GM06990 (cell line): ENCODE results near the gene TROAP.

ENCODE experiments used
- DNase-seq: peaks from one replicate; pipeline ENCODE4 v3.0.0-alpha.2; 2011; ENCODE audit not compliant: insufficient read length; ENCODE audit errors: extremely low read depth
- H3K27me3 ChIP-seq: replicated peaks from 2 replicates; pipeline ENCODE4 v1.6.0; 2011; ENCODE audit warnings: low read length; ENCODE audit not compliant: control insufficient read depth, insufficient read depth
- H3K36me3 ChIP-seq: 2 replicates; pipeline ENCODE4 v1.5.1; 2011; ENCODE audit warnings: low read length; ENCODE audit not compliant: control insufficient read depth, insufficient read depth
- H3K4me3 ChIP-seq: replicated peaks from 2 replicates; pipeline ENCODE4 v1.5.1; 2011; ENCODE audit warnings: low read depth, mild to moderate bottlenecking, control low read depth, low read length
- TF ChIP-seq, protein P1 (sequence below): IDR thresholded peaks from 2 replicates; pipeline ENCODE4 v1.5.1; 2011; ENCODE audit warnings: low read length, control low read depth, mild to moderate bottlenecking, inconsistent platforms; ENCODE audit not compliant: insufficient read depth, poor library complexity, severe bottlenecking

Gene TROAP

DNA sequence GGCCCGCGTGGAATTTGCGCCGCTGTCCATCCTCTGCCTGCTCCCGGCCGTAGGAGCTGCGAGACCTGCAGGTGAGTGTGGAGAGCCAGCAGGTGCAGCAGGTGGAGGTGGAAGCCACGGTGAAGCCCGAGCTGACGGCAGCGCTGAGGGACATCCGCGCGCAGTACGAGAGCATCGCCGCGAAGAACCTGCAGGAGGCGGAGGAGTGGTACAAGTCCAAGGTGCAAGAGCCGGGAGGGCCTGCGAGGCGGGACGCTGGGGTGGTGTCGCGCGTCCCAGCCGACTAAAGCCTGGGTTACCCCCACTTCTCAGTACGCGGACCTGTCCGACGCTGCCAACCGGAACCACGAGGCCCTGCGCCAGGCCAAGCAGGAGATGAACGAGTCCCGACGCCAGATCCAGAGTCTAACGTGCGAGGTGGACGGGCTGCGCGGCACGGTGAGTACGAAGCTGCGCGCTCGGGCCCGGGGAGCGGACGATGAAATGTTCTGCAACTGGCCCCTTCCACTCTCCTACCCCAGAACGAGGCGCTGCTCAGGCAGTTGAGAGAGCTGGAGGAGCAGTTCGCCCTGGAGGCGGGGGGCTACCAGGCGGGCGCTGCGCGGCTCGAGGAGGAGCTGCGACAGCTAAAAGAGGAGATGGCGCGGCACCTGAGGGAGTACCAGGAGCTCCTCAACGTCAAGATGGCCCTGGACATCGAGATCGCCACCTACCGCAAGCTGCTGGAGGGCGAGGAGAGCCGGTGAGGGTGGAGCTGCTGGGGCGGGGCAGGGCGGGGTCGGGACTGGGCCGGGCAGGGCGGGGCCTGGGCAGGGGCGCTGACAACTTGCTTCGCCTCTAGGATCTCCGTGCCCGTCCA, 26.0 kb upstream of the TROAP start:
- peak; percentile 58 for DNase-seq
- TF ChIP-seq, protein P1, sequence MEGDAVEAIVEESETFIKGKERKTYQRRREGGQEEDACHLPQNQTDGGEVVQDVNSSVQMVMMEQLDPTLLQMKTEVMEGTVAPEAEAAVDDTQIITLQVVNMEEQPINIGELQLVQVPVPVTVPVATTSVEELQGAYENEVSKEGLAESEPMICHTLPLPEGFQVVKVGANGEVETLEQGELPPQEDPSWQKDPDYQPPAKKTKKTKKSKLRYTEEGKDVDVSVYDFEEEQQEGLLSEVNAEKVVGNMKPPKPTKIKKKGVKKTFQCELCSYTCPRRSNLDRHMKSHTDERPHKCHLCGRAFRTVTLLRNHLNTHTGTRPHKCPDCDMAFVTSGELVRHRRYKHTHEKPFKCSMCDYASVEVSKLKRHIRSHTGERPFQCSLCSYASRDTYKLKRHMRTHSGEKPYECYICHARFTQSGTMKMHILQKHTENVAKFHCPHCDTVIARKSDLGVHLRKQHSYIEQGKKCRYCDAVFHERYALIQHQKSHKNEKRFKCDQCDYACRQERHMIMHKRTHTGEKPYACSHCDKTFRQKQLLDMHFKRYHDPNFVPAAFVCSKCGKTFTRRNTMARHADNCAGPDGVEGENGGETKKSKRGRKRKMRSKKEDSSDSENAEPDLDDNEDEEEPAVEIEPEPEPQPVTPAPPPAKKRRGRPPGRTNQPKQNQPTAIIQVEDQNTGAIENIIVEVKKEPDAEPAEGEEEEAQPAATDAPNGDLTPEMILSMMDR, result peak; percentile 25
- Histone ChIP-seq H3K4me3 (peak overlapping the region; percentile 40), H3K36me3 (no peaks in the 10 kb centered on the region), H3K27me3 (peaks cover 6% of the 10 kb centered on the region; the same call in 1 of the 2 replicates)

DNA sequence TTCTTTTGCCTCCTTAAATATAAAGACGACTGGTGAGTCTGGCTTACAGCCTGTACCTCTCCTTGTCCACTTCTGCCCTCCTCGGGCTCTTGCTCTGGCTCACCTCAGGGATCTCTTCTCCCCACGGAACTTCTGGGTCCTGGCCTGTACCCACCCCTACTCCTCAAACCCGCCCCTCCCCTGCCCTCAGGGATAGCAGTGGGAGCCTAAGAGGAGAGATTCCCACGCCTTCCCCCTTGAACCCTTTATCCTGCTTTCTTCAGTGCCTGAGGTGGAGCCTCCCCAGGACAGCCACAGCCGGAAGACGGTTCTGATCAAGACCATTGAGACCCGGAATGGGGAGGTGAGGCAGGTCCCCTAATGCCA, 25.4 kb upstream of the TROAP start:
- TF ChIP-seq, protein P1, result no peak
- Histone ChIP-seq H3K27me3 (peaks cover 6% of the 10 kb centered on the region; the same call in 1 of the 2 replicates), H3K36me3 (no peaks in the 10 kb centered on the region), H3K4me3 (no peak overlapping the region; the same call in 1 of the 2 replicates)
- no peak for DNase-seq

DNA sequence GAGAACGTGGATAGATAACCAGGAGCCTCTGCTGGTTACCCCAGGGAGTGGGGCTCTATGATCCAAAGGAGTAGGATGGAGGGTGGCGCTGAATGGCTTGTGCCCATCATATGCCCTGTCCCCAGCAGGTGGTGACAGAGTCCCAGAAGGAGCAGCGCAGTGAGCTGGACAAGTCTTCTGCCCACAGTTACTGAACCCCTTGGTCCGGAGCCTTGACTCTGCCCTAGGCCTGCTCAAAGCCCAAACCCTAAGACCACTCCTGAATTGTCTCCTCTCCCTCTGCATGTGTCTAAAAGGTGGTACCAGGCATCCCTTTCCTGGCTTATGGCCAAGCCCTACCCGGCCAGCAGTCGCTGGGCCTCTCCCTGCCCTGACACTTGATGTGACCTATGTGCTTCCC, 24.9 kb upstream of the TROAP start:
- H3K27me3 ChIP-seq, result peaks cover 6% of the 10 kb centered on the region; the same call in 1 of the 2 replicates

DNA sequence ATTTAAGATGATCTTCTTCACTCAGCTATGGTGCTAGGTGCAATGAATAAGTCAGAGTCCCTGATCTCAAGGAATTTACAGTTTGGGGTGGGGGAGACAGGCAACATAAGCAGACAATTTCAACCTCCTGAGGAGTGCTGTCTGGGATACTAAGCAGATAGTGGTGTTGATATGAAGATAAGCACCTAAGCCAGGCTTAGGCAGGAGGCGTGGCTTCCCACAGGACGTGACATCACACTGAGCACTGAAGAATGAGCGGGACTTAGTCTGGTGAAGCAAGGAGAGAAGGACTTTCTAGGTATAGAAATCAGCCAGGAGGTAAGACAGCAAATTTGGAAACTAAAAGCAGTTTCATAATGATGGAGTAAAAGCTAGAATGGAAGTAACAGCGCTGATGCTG, 21.3 kb upstream of the TROAP start:
- no peaks in the 10 kb centered on the region for H3K36me3 ChIP-seq
- H3K4me3 ChIP-seq, result no peak overlapping the region
- TF ChIP-seq, protein P1, result no peak
- peaks cover 4% of the 10 kb centered on the region; the same call in 1 of the 2 replicates for H3K27me3 ChIP-seq
- DNase-seq, result no peak

More for the DNA sequence above, 24.9 kb upstream of the TROAP start:
- TF ChIP-seq, protein P1, result peak; percentile 39
- no peak for DNase-seq
- Histone ChIP-seq H3K36me3 (no peaks in the 10 kb centered on the region), H3K4me3 (no peak overlapping the region)

DNA sequence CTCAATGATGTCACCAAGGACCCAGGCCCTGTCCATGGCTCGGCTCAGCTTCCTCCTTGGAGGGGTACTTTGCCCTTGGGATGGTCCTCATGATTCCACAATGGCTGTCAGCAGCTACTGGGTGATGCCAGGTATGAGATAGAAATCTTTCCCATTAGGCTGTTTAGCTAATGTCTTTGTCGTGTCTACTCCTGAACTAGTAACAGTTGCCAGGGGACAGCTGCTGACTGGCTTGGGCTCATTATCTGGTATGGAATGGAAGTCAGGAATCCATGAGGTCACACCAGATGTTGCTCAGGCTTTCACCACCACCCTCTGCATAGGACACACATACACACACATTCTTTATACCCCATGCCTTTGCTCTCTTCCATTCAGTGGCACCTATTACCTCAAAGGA, 18.9 kb upstream of the TROAP start:
- Histone ChIP-seq H3K27me3 (no peaks in the 10 kb centered on the region; the same call in 1 of the 2 replicates), H3K36me3 (no peaks in the 10 kb centered on the region), H3K4me3 (no peak overlapping the region)
- TF ChIP-seq, protein P1, result no peak
- no peak for DNase-seq
